ENCODE data around the gene ZDHHC8. TPM values are rescaled to one million over a fixed set of nuclear protein-coding genes. Genes with fewer than 3 reads are reported as not detected.

ZDHHC8 gene
- total RNA-seq, 1 donor, result 12.7 TPM

- no peak for TF ChIP-seq CTCF (IDR thresholded peaks at IDR 0.05; ENCODE audit: insufficient read depth, low read length)
- no peak for DNase-seq (ENCODE audit: low read depth)
- no peak overlapping the region for H3K4me3 ChIP-seq (ENCODE audit: low read depth, low read length)
Observed at GRCh38 chr22:20186871-20187546, 55.4 kb downstream of the ZDHHC8 start.

- DNase-seq (ENCODE audit: low read depth), result no peak
- no peak overlapping the region for H3K4me3 ChIP-seq (ENCODE audit: low read depth, low read length)
- TF ChIP-seq CTCF (IDR thresholded peaks at IDR 0.05; ENCODE audit: insufficient read depth, low read length), result no peak
Observed at GRCh38 chr22:20187777-20188566, 56.4 kb downstream of the ZDHHC8 start.

- H3K4me3 ChIP-seq (ENCODE audit: low read depth, low read length), result no peak overlapping the region
- no peak for TF ChIP-seq CTCF (IDR thresholded peaks at IDR 0.05; ENCODE audit: insufficient read depth, low read length)
- no peak for DNase-seq (ENCODE audit: low read depth)
Observed at GRCh38 chr22:20188567-20188877, 56.9 kb downstream of the ZDHHC8 start.

- no peak for TF ChIP-seq CTCF (IDR thresholded peaks at IDR 0.05; ENCODE audit: insufficient read depth, low read length)
- H3K4me3 ChIP-seq (ENCODE audit: low read depth, low read length), result no peak overlapping the region
- DNase-seq (ENCODE audit: low read depth), result no peak
Observed at GRCh38 chr22:20191000-20191515, 59.5 kb downstream of the ZDHHC8 start.

GRCh38 chr22:20191803-20192202 lies 60.2 kb downstream of the ZDHHC8 start:
- DNase-seq (ENCODE audit: low read depth), result no peak
- no peak for TF ChIP-seq CTCF (IDR thresholded peaks at IDR 0.05; ENCODE audit: insufficient read depth, low read length)
- H3K4me3 ChIP-seq (ENCODE audit: low read depth, low read length), result no peak overlapping the region

- no peak for DNase-seq (ENCODE audit: low read depth)
- H3K4me3 ChIP-seq (ENCODE audit: low read depth, low read length), result no peak overlapping the region
- TF ChIP-seq CTCF (IDR thresholded peaks at IDR 0.05; ENCODE audit: insufficient read depth, low read length), result no peak
Observed at GRCh38 chr22:20192293-20192971, 60.8 kb downstream of the ZDHHC8 start.

All from fibroblast of the aortic adventitia (primary cell).